ENCODE results near the gene SPG11. TPM values are rescaled to one million over a fixed set of nuclear protein-coding genes. Genes with fewer than 3 reads are reported as not detected.

The SPG11 gene, protein sequence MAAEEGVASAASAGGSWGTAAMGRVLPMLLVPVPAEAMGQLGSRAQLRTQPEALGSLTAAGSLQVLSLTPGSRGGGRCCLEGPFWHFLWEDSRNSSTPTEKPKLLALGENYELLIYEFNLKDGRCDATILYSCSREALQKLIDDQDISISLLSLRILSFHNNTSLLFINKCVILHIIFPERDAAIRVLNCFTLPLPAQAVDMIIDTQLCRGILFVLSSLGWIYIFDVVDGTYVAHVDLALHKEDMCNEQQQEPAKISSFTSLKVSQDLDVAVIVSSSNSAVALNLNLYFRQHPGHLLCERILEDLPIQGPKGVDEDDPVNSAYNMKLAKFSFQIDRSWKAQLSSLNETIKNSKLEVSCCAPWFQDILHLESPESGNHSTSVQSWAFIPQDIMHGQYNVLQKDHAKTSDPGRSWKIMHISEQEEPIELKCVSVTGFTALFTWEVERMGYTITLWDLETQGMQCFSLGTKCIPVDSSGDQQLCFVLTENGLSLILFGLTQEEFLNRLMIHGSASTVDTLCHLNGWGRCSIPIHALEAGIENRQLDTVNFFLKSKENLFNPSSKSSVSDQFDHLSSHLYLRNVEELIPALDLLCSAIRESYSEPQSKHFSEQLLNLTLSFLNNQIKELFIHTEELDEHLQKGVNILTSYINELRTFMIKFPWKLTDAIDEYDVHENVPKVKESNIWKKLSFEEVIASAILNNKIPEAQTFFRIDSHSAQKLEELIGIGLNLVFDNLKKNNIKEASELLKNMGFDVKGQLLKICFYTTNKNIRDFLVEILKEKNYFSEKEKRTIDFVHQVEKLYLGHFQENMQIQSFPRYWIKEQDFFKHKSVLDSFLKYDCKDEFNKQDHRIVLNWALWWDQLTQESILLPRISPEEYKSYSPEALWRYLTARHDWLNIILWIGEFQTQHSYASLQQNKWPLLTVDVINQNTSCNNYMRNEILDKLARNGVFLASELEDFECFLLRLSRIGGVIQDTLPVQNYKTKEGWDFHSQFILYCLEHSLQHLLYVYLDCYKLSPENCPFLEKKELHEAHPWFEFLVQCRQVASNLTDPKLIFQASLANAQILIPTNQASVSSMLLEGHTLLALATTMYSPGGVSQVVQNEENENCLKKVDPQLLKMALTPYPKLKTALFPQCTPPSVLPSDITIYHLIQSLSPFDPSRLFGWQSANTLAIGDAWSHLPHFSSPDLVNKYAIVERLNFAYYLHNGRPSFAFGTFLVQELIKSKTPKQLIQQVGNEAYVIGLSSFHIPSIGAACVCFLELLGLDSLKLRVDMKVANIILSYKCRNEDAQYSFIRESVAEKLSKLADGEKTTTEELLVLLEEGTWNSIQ (N-terminal part only)
- total RNA-seq (71.5 TPM), polyA plus RNA-seq (10 to 100 TPM; 21.6 to 27.7 (median 24.6) TPM)

DNA sequence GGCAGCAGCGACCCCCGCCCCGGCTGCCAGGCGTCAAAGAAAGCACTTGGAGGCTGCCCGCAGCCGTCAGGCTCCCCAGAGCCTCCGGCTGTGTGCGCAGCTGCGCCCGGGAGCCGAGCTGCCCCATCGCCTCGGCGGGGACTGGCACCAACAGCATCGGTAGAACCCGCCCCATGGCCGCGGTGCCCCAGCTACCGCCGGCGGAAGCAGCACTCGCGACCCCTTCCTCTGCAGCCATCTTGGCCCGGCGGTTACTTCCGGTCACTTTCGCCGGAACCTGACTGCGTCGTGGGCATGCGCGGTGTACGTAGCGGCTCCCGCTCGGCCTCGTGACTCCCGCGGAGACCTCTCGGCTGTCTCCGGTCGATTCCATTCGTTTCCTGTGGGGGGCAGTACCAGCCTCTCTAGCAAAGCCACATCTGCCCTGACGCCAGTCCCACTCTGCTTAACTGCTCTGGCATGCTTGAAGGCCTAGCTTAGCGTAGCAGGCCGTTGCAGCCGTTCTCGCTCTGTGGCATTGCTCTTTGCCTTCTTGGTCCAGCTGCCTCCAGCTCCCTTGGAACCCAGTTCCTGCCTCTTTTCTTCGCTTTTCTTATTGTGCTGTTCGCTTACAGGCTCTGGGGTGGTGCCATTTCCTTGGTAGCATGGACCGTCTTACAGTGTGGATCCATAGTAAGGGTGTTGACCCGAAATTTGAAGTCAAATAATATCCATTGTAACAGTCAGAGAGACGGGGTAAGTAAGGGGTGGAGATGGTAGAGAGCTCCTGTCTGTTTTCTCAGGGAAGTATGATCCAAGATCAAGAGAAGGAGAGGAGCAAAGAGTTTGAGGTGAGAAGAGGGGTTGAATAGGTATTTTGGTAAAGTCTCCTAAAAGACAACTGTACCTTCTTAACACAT, at the start of gene SPG11:
Gene SPG11, minus strand, starts transcription at position 253 of the 899 bp plus-strand sequence. Its CDS starts 15 bp downstream, at position 238.
- peak within 1 kb of the TSS; percentile 98 to 99 (median 98) for H3K4me3 Mint-ChIP-seq
- H3K36me3 Mint-ChIP-seq, result peaks cover 13% of the 10 kb centered on the region
- no peaks in the 10 kb centered on the region for H3K9me3 Mint-ChIP-seq
- peaks cover 21 to 77% (median 56%) of the 10 kb centered on the region in 4 donors for H3K4me1 Mint-ChIP-seq
- Histone ChIP-seq H3K27me3 (ENCODE audit: control insufficient read depth, insufficient read depth, low read length) (no peaks in the 10 kb centered on the region), H3K9me3 (ENCODE audit: control insufficient read depth in 2 of 2, low read length in 2 of 2) (no peaks in the 10 kb centered on the region), H3K36me3 (ENCODE audit: control insufficient read depth, insufficient read depth, low read length) (peaks cover 7% of the 10 kb centered on the region), H3K4me1 (ENCODE audit: control insufficient read depth, insufficient read depth, low read length, poor library complexity, severe bottlenecking) (peaks cover 81% of the 10 kb centered on the region), H3K4me3 (ENCODE audit: low read depth, low read length) (peak within 1 kb of the TSS; percentile 99), H3K27ac (ENCODE audit: insufficient read depth, low read length, poor library complexity, severe bottlenecking) (peak within 1 kb of the TSS; percentile 99)
- no peaks in the 10 kb centered on the region for H3K27me3 Mint-ChIP-seq
- peak within 1 kb of the TSS; percentile 96 to 100 (median 98) for H3K27ac Mint-ChIP-seq
- peak; percentile 91 to 99 (median 93) for DNase-seq
- peak; percentile 82 to 85 for ATAC-seq (ENCODE audit: low read depth in 2 of 2)

DNA sequence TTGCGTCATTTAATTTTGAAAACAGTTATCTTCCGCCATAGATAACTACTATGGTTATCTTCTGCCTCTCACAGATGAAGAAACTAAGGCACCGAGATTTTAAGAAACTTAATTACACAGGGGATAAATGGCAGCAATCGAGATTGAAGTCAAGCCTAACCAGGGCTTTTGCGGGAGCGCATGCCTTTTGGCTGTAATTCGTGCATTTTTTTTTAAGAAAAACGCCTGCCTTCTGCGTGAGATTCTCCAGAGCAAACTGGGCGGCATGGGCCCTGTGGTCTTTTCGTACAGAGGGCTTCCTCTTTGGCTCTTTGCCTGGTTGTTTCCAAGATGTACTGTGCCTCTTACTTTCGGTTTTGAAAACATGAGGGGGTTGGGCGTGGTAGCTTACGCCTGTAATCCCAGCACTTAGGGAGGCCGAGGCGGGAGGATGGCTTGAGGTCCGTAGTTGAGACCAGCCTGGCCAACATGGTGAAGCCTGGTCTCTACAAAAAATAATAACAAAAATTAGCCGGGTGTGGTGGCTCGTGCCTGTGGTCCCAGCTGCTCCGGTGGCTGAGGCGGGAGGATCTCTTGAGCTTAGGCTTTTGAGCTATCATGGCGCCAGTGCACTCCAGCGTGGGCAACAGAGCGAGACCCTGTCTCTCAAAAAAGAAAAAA, 49.0 kb upstream of the SPG11 start:
- Mint-ChIP-seq H3K27ac (peak overlapping the region; percentile 99 to 100 (median 100)), H3K27me3 (peaks cover 11% of the 10 kb centered on the region), H3K4me3 (peak overlapping the region; percentile 98 to 100 (median 99)), H3K9me3 (peaks cover 0 to 11% (median 0%) of the 10 kb centered on the region in 7 donors), H3K4me1 (peaks cover 18 to 59% (median 53%) of the 10 kb centered on the region in 4 donors), H3K36me3 (peaks cover 65% of the 10 kb centered on the region)
- Histone ChIP-seq H3K9me3 (ENCODE audit: control insufficient read depth in 2 of 2, low read length in 2 of 2) (no peaks in the 10 kb centered on the region), H3K4me3 (ENCODE audit: low read depth, low read length) (peak overlapping the region; percentile 100), H3K4me1 (ENCODE audit: control insufficient read depth, insufficient read depth, low read length, poor library complexity, severe bottlenecking) (peaks cover 63% of the 10 kb centered on the region), H3K27ac (ENCODE audit: insufficient read depth, low read length, poor library complexity, severe bottlenecking) (peak overlapping the region; percentile 100), H3K36me3 (ENCODE audit: control insufficient read depth, insufficient read depth, low read length) (peaks cover 57% of the 10 kb centered on the region), H3K27me3 (ENCODE audit: control insufficient read depth, insufficient read depth, low read length) (no peaks in the 10 kb centered on the region)
- DNase-seq, result peak; percentile 57 to 86 (median 79)
- ATAC-seq (ENCODE audit: low read depth in 2 of 2), result peak; percentile 7 to 13

DNA sequence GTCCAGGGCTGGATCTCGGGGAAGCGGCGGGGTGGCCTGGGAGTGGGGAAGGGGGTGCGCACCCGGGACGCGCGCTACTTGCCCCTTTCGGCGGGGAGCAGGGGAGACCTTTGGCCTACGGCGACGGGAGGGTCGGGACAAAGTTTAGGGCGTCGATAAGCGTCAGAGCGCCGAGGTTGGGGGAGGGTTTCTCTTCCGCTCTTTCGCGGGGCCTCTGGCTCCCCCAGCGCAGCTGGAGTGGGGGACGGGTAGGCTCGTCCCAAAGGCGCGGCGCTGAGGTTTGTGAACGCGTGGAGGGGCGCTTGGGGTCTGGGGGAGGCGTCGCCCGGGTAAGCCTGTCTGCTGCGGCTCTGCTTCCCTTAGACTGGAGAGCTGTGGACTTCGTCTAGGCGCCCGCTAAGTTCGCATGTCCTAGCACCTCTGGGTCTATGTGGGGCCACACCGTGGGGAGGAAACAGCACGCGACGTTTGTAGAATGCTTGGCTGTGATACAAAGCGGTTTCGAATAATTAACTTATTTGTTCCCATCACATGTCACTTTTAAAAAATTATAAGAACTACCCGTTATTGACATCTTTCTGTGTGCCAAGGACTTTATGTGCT, 48.4 kb upstream of the SPG11 start:
- peak overlapping the region; percentile 99 to 100 (median 100) for H3K27ac Mint-ChIP-seq
- ATAC-seq (ENCODE audit: low read depth in 2 of 2) (peak; percentile 10 to 23), DNase-seq (peak; percentile 58 to 80 (median 74))
- peak overlapping the region; percentile 98 to 100 (median 99) for H3K4me3 Mint-ChIP-seq
- Histone ChIP-seq H3K36me3 (ENCODE audit: control insufficient read depth, insufficient read depth, low read length) (peaks cover 51% of the 10 kb centered on the region), H3K4me1 (ENCODE audit: control insufficient read depth, insufficient read depth, low read length, poor library complexity, severe bottlenecking) (peaks cover 58% of the 10 kb centered on the region), H3K4me3 (ENCODE audit: low read depth, low read length) (peak overlapping the region; percentile 100), H3K9me3 (ENCODE audit: control insufficient read depth in 2 of 2, low read length in 2 of 2) (no peaks in the 10 kb centered on the region), H3K27ac (ENCODE audit: insufficient read depth, low read length, poor library complexity, severe bottlenecking) (peak overlapping the region; percentile 100), H3K27me3 (ENCODE audit: control insufficient read depth, insufficient read depth, low read length) (no peaks in the 10 kb centered on the region)
- peaks cover 11% of the 10 kb centered on the region for H3K27me3 Mint-ChIP-seq
- peaks cover 15 to 57% (median 48%) of the 10 kb centered on the region in 4 donors for H3K4me1 Mint-ChIP-seq
- H3K9me3 Mint-ChIP-seq, result peaks cover 0 to 11% (median 0%) of the 10 kb centered on the region in 7 donors
- H3K36me3 Mint-ChIP-seq, result peaks cover 60% of the 10 kb centered on the region

DNA sequence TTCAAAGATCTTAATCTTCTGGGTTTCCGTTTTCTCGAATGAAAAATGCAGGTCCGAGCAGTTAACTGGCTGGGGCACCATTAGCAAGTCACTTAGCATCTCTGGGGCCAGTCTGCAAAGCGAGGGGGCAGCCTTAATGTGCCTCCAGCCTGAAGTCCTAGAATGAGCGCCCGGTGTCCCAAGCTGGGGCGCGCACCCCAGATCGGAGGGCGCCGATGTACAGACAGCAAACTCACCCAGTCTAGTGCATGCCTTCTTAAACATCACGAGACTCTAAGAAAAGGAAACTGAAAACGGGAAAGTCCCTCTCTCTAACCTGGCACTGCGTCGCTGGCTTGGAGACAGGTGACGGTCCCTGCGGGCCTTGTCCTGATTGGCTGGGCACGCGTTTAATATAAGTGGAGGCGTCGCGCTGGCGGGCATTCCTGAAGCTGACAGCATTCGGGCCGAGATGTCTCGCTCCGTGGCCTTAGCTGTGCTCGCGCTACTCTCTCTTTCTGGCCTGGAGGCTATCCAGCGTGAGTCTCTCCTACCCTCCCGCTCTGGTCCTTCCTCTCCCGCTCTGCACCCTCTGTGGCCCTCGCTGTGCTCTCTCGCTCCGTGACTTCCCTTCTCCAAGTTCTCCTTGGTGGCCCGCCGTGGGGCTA, 47.8 kb upstream of the SPG11 start, which contains the start of the genes B2M and PATL2:
Gene B2M, plus strand, starts transcription at position 422 of the 647 bp plus-strand sequence. Its CDS starts 30 bp downstream, at position 452.
Gene PATL2, minus strand, starts transcription at position 228 of the 647 bp plus-strand sequence. CDS start 34,833 bp downstream, outside the sequence.
- H3K36me3 ChIP-seq (ENCODE audit: control insufficient read depth, insufficient read depth, low read length), result peaks cover 44% of the 10 kb centered on the region
- peak; percentile 92 to 98 (median 98) for DNase-seq
- peaks cover 51% of the 10 kb centered on the region for H3K4me1 ChIP-seq (ENCODE audit: control insufficient read depth, insufficient read depth, low read length, poor library complexity, severe bottlenecking)
- peak within 1 kb of the TSS; percentile 100 for H3K27ac ChIP-seq (ENCODE audit: insufficient read depth, low read length, poor library complexity, severe bottlenecking)
- peaks cover 10 to 53% (median 42%) of the 10 kb centered on the region in 4 donors for H3K4me1 Mint-ChIP-seq
- H3K9me3 Mint-ChIP-seq, result peaks cover 0 to 11% (median 0%) of the 10 kb centered on the region in 7 donors
- peak within 1 kb of the TSS; percentile 100 for H3K4me3 ChIP-seq (ENCODE audit: low read depth, low read length)
- peaks cover 11% of the 10 kb centered on the region for H3K27me3 Mint-ChIP-seq
- peak within 1 kb of the TSS; percentile 99 to 100 (median 100) for H3K27ac Mint-ChIP-seq
- no peaks in the 10 kb centered on the region for H3K27me3 ChIP-seq (ENCODE audit: control insufficient read depth, insufficient read depth, low read length)
- H3K4me3 Mint-ChIP-seq, result peak within 1 kb of the TSS; percentile 98 to 100 (median 99)
- no peaks in the 10 kb centered on the region for H3K9me3 ChIP-seq (ENCODE audit: control insufficient read depth in 2 of 2, low read length in 2 of 2)
- ATAC-seq (ENCODE audit: low read depth in 2 of 2), result peak; percentile 83 to 85
- H3K36me3 Mint-ChIP-seq, result peaks cover 55% of the 10 kb centered on the region

DNA sequence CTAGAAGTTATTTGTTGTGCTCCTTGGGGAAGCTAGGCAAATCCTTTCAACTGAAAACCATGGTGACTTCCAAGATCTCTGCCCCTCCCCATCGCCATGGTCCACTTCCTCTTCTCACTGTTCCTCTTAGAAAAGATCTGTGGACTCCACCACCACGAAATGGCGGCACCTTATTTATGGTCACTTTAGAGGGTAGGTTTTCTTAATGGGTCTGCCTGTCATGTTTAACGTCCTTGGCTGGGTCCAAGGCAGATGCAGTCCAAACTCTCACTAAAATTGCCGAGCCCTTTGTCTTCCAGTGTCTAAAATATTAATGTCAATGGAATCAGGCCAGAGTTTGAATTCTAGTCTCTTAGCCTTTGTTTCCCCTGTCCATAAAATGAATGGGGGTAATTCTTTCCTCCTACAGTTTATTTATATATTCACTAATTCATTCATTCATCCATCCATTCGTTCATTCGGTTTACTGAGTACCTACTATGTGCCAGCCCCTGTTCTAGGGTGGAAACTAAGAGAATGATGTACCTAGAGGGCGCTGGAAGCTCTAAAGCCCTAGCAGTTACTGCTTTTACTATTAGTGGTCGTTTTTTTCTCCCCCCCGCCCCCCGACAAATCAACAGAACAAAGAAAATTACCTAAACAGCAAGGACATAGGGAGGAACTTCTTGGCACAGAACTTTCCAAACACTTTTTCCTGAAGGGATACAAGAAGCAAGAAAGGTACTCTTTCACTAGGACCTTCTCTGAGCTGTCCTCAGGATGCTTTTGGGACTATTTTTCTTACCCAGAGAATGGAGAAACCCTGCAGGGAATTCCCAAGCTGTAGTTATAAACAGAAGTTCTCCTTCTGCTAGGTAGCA, 47.0 kb upstream of the SPG11 start:
- H3K27me3 Mint-ChIP-seq, result peaks cover 11% of the 10 kb centered on the region
- H3K4me1 Mint-ChIP-seq, result peaks cover 7 to 49% (median 38%) of the 10 kb centered on the region in 4 donors
- Histone ChIP-seq H3K27me3 (ENCODE audit: control insufficient read depth, insufficient read depth, low read length) (no peaks in the 10 kb centered on the region), H3K36me3 (ENCODE audit: control insufficient read depth, insufficient read depth, low read length) (peaks cover 37% of the 10 kb centered on the region), H3K4me1 (ENCODE audit: control insufficient read depth, insufficient read depth, low read length, poor library complexity, severe bottlenecking) (peaks cover 44% of the 10 kb centered on the region), H3K9me3 (ENCODE audit: control insufficient read depth in 2 of 2, low read length in 2 of 2) (no peaks in the 10 kb centered on the region), H3K4me3 (ENCODE audit: low read depth, low read length) (peak overlapping the region; percentile 100), H3K27ac (ENCODE audit: insufficient read depth, low read length, poor library complexity, severe bottlenecking) (peak overlapping the region; percentile 100)
- H3K27ac Mint-ChIP-seq, result peak overlapping the region; percentile 99 to 100 (median 100)
- H3K36me3 Mint-ChIP-seq, result peaks cover 50% of the 10 kb centered on the region
- peak in 2 of 3 donors; percentile 55 to 86 for DNase-seq
- peaks cover 0 to 11% (median 0%) of the 10 kb centered on the region in 7 donors for H3K9me3 Mint-ChIP-seq
- H3K4me3 Mint-ChIP-seq, result peak overlapping the region; percentile 98 to 100 (median 99)
- ATAC-seq (ENCODE audit: low read depth in 2 of 2), result peak in 1 of 2 donors; percentile 13
